ENCODE data around the gene DGKG.

DGKG gene

GRCh38 chr3:186210852-186211500 lies 151.1 kb downstream of the DGKG start:
- no peak for DNase-seq (ENCODE audit: low read depth, low spot score)

- peak; percentile 46 for DNase-seq (ENCODE audit: low read depth, low spot score)
Measured at GRCh38 chr3:186209810-186210752, 152.0 kb downstream of the DGKG start.

GRCh38 chr3:186208296-186208989 lies 153.6 kb downstream of the DGKG start:
- DNase-seq (ENCODE audit: low read depth, low spot score), result no peak

GRCh38 chr3:186207515-186207914 lies 154.5 kb downstream of the DGKG start:
- DNase-seq (ENCODE audit: low read depth, low spot score), result no peak

GRCh38 chr3:186200726-186201125 lies 161.3 kb downstream of the DGKG start:
- DNase-seq (ENCODE audit: low read depth, low spot score), result no peak

- no peak for DNase-seq (ENCODE audit: low read depth, low spot score)
Measured at GRCh38 chr3:186198442-186198841, 163.6 kb downstream of the DGKG start.

- no peak for DNase-seq (ENCODE audit: low read depth, low spot score)
Measured at GRCh38 chr3:186194451-186194811, 167.6 kb downstream of the DGKG start.

- no peak for DNase-seq (ENCODE audit: low read depth, low spot score)
Measured at GRCh38 chr3:186193534-186194450, 168.2 kb downstream of the DGKG start.

GRCh38 chr3:186192823-186193222 lies 169.2 kb downstream of the DGKG start:
- no peak for DNase-seq (ENCODE audit: low read depth, low spot score)

- no peak for DNase-seq (ENCODE audit: low read depth, low spot score)
Measured at GRCh38 chr3:186189492-186189891, 172.5 kb downstream of the DGKG start.

- no peak for DNase-seq (ENCODE audit: low read depth, low spot score)
Measured at GRCh38 chr3:186187401-186188275, 174.4 kb downstream of the DGKG start.

- DNase-seq (ENCODE audit: low read depth, low spot score), result no peak
Measured at GRCh38 chr3:186185194-186185787, 176.7 kb downstream of the DGKG start.

GRCh38 chr3:186184021-186184420 lies 178.0 kb downstream of the DGKG start:
- DNase-seq (ENCODE audit: low read depth, low spot score), result no peak

GRCh38 chr3:186182850-186183249 lies 179.2 kb downstream of the DGKG start:
- no peak for DNase-seq (ENCODE audit: low read depth, low spot score)

GRCh38 chr3:186181901-186182300 lies 180.1 kb downstream of the DGKG start:
- DNase-seq (ENCODE audit: low read depth, low spot score), result no peak

- no peak for DNase-seq (ENCODE audit: low read depth, low spot score)
Measured at GRCh38 chr3:186180891-186181481, 181.0 kb downstream of the DGKG start.

GRCh38 chr3:186180151-186180550 lies 181.9 kb downstream of the DGKG start:
- no peak for DNase-seq (ENCODE audit: low read depth, low spot score)

GRCh38 chr3:186178412-186178811 lies 183.6 kb downstream of the DGKG start:
- no peak for DNase-seq (ENCODE audit: low read depth, low spot score)

- no peak for DNase-seq (ENCODE audit: low read depth, low spot score)
Measured at GRCh38 chr3:186176373-186176990, 185.6 kb downstream of the DGKG start.

Measured in smooth muscle cell of the brain vasculature (primary cell).